K562 (cell line): ENCODE data around the gene IQCE. TPM values are rescaled to one million over a fixed set of nuclear protein-coding genes. Genes with fewer than 3 reads are reported as not detected.

Experiments
- CREB5 ChIP-seq: fragments of 250-450 bp; sonication (Bioruptor Pico); IDR thresholded peaks from 2 replicates; pipeline ENCODE4 v1.5.0; 2020; ENCODE audit warnings: mild to moderate bottlenecking
- CTCFL ChIP-seq: IDR thresholded peaks from 2 replicates; pipeline ENCODE4 v1.6.1; 2011; ENCODE audit warnings: borderline replicate concordance, low read depth, mild to moderate bottlenecking, moderate library complexity, low read length; ENCODE audit not compliant: insufficient read depth, poor library complexity, severe bottlenecking
- ELF1 ChIP-seq: fragments of 200-800 bp; sonication (Bioruptor generic); IDR thresholded peaks from 2 replicates; pipeline ENCODE4 v1.6.1; 2016; ENCODE audit warnings: missing genetic modification characterization, missing compliant biosample characterization
- FIP1L1 ChIP-seq: fragments of 200-400 bp; formaldehyde crosslinking; IDR thresholded peaks from 2 replicates; pipeline ENCODE4 v1.6.1; 2018; ENCODE audit warnings: mild to moderate bottlenecking, low read depth, low read length; ENCODE audit not compliant: poor library complexity, severe bottlenecking
- LEF1 ChIP-seq: fragments of 450-650 bp; IDR thresholded peaks from 2 replicates; pipeline ENCODE4 v1.6.1; 2016; ENCODE audit warnings: mild to moderate bottlenecking
- MCM2 ChIP-seq: fragments of 450-650 bp; IDR thresholded peaks from 2 replicates; pipeline ENCODE4 v1.6.1; 2017; ENCODE audit warnings: low read depth, mild to moderate bottlenecking
- PRMT5 ChIP-seq: sonication (generic); formaldehyde crosslinking; IDR thresholded peaks from 2 replicates; pipeline ENCODE4 v1.5.0; 2020; ENCODE audit warnings: missing genetic modification reagents
- RBFOX2 ChIP-seq: fragments of 200-400 bp; formaldehyde crosslinking; IDR thresholded peaks from 2 replicates; pipeline ENCODE4 v1.6.1; 2017; ENCODE audit warnings: low read depth, mild to moderate bottlenecking, low read length, moderate library complexity
- RBM25 ChIP-seq: fragments of 200-400 bp; formaldehyde crosslinking; IDR thresholded peaks from 2 replicates; pipeline ENCODE4 v1.6.1; 2018; ENCODE audit warnings: low read length, low read depth, moderate library complexity; ENCODE audit not compliant: severe bottlenecking
- RFX5 ChIP-seq: IDR thresholded peaks from 2 replicates; pipeline ENCODE4 v1.6.1; 2011; ENCODE audit warnings: low read depth, mild to moderate bottlenecking, improper control_type of control experiment, low read length
- SMARCE1 ChIP-seq: fragments of 450-650 bp; IDR thresholded peaks from 2 replicates; pipeline ENCODE4 v1.7.1; 2016; ENCODE audit warnings: mild to moderate bottlenecking
- TRIM24 ChIP-seq, 2 experiments: fragments of 450-650 bp; IDR thresholded peaks; 2 replicates each; pipeline ENCODE4 v1.6.1; 2016
- ZBTB7A ChIP-seq: IDR thresholded peaks from 2 replicates; pipeline ENCODE4 v1.6.1; 2011; ENCODE audit warnings: low read depth, mild to moderate bottlenecking, low read length, moderate library complexity, borderline replicate concordance; ENCODE audit not compliant: control insufficient read depth
- ZBTB9 ChIP-seq: fragments of 450-650 bp; formaldehyde crosslinking; IDR thresholded peaks from 2 replicates; pipeline ENCODE4 v1.4.0; 2020; ENCODE audit warnings: mild to moderate bottlenecking, moderate library complexity
- ZEB2 ChIP-seq: fragments of 450-650 bp; IDR thresholded peaks from 2 replicates; pipeline ENCODE4 v1.6.1; 2016
- ZFP91 ChIP-seq: sonication (generic); formaldehyde crosslinking; IDR thresholded peaks from 2 replicates; pipeline ENCODE4 v1.8.0; 2022; ENCODE audit warnings: mild to moderate bottlenecking, missing genetic modification reagents
- ZNF197 ChIP-seq: fragments of 200-800 bp; sonication (Bioruptor generic); IDR thresholded peaks from 2 replicates; pipeline ENCODE4 v1.6.1; 2016; ENCODE audit warnings: low read depth, missing genetic modification characterization, missing compliant biosample characterization
- ZNF253 ChIP-seq: fragments of 250-450 bp; sonication (Bioruptor Pico); conservative IDR thresholded peaks from 2 replicates; pipeline ENCODE4 v1.6.1; 2021; ENCODE audit warnings: mild to moderate bottlenecking
- ZNF766 ChIP-seq: fragments of 200-800 bp; sonication (Bioruptor generic); conservative IDR thresholded peaks from 2 replicates; pipeline ENCODE4 v1.6.1; 2016; ENCODE audit warnings: missing genetic modification characterization, missing compliant biosample characterization
- ZNF780A ChIP-seq: fragments of 250-450 bp; sonication (Bioruptor Pico); IDR thresholded peaks from 2 replicates; pipeline ENCODE4 v1.5.0; 2021; ENCODE audit warnings: mild to moderate bottlenecking
- polyA plus RNA-seq, 8 experiments: library from polyadenylated mRNA; depleted of rRNA in 4 of 8; stranded (reverse) in 5 of 8; unstranded in 3 of 8; fragments of >200 nt; fragmentation: Nextera tagmentation in 2 of 8; fragmentation: Illumina TruSeq in 1 of 8; extraction: Ambion mirVana in 2 of 8; extraction: Trizol in 1 of 8; gene quantifications; 2 replicates each; pipeline versions ENCODE4 v1.2.1 to v1.2.3, GENCODE V29; 2011 to 2014; ENCODE audit warnings: inconsistent platforms in 1 of 8, missing spikeins in 1 of 8
- total RNA-seq, 7 experiments: library from RNA; depleted of rRNA in 6 of 7; stranded (reverse); fragments of >200 nt in 6 of 7; fragmentation: Illumina TruSeq in 2 of 7; extraction: Trizol in 2 of 7; gene quantifications; 2 replicates each; pipeline versions ENCODE4 v1.2.1 to v1.2.3, GENCODE V29; 2011 to 2021; ENCODE audit warnings: low replicate concordance in 1 of 7

IQCE gene
- total and polyA plus RNA-seq, 9 of the 15 experiments (the other 6 are each of a cell fraction or from before 2014, with no cell fraction given) = 0.18 to 8.5 (median 4.2) TPM

GRCh38 chr7:2530071-2530987, 28.4 kb upstream of the IQCE start (continued):
- TF ChIP-seq ZBTB9 (CRISPR knock-in tag) (no peak), ZFP91 (CRISPR knock-in tag) (no peak), MCM2 (no peak), FIP1L1 (no peak), ZNF766 (CRISPR knock-in tag) (no peak), RBM25 (peak; percentile 15), ZNF197 (CRISPR knock-in tag) (no peak), LEF1 (no peak), ZEB2 (peak; percentile 80), CREB5 (CRISPR knock-in tag) (no peak), CTCFL (no peak), TRIM24 (IDR thresholded peaks at IDR 0.05) (no peak), RBFOX2 (no peak), ZBTB7A (peak; percentile 88; the same call in 1 of the 2 replicates), ZNF253 (CRISPR knock-in tag) (no peak), PRMT5 (no peak), SMARCE1 (peak; percentile 93), ELF1 (tag) (no peak), ZNF780A (CRISPR knock-in tag) (no peak), RFX5 (no peak)
